GM12891 (cell line): ENCODE data around the gene CRISPLD2.

Experiments
- PAX5 ChIP-seq: IDR thresholded peaks from 2 replicates; pipeline ENCODE4 v1.6.1; 2011; ENCODE audit warnings: low read length, moderate library complexity, mild to moderate bottlenecking; ENCODE audit not compliant: insufficient read depth, severe bottlenecking
- POLR2A ChIP-seq: IDR thresholded peaks from 2 replicates; pipeline ENCODE4 v1.6.1; 2011; ENCODE audit warnings: low read depth, low read length, control low read depth
- POLR2AphosphoS5 ChIP-seq: IDR thresholded peaks from 2 replicates; pipeline ENCODE4 v1.6.1; 2011; ENCODE audit warnings: low read depth, low read length, control low read depth
- SPI1 ChIP-seq: IDR thresholded peaks from 2 replicates; pipeline ENCODE4 v1.6.1; 2011; ENCODE audit warnings: low read depth, low read length, control low read depth
- TAF1 ChIP-seq: IDR thresholded peaks from 2 replicates; pipeline ENCODE4 v1.6.1; 2011; ENCODE audit warnings: low read depth, low read length, control low read depth

- TF ChIP-seq POLR2A (no peak), POLR2AphosphoS5 (no peak), TAF1 (no peak), PAX5 (no peak), SPI1 (no peak)
Measured at GRCh38 chr16:84868829-84869472, 49.2 kb downstream of the CRISPLD2 start.
